ENCODE results near the gene DACT1. TPM values are rescaled to one million over a fixed set of nuclear protein-coding genes. Genes with fewer than 3 reads are reported as not detected.

DACT1 gene
- total RNA-seq, 1 experiment from 2014 or later: not detected

GRCh38 chr14:58677996-58678395 is 40.2 kb downstream of the DACT1 start:
- CTCF ChIA-PET: no interaction called here
- H3K36me3 Mint-ChIP-seq (ENCODE audit: insufficient read depth, unreplicated experiment): no peaks in the 10 kb centered on the region
- no peaks in the 10 kb centered on the region for H3K4me1 Mint-ChIP-seq (ENCODE audit: low read depth, unreplicated experiment)
- intact Hi-C loops (cut with micrococcal nuclease; ENCODE audit: unreplicated experiment): no loop called here
- peaks cover 48% of the 10 kb centered on the region for H3K27me3 Mint-ChIP-seq (ENCODE audit: unreplicated experiment)
- no peak for DNase-seq
- H3K27ac Mint-ChIP-seq (ENCODE audit: unreplicated experiment): no peak overlapping the region
- no TSS peak for BruUV-seq (replicated peaks)
- no peaks in the 10 kb centered on the region for H3K9me3 Mint-ChIP-seq (ENCODE audit: low read depth, unreplicated experiment)
- TF ChIP-seq CTCF (IDR thresholded peaks at IDR 0.05; ENCODE audit: unreplicated experiment): no peak
- H3K4me3 Mint-ChIP-seq (ENCODE audit: low read depth, unreplicated experiment): no peak overlapping the region

- peaks cover 48% of the 10 kb centered on the region for H3K27me3 Mint-ChIP-seq (ENCODE audit: unreplicated experiment)
- no TSS peak for BruUV-seq (replicated peaks)
- H3K36me3 Mint-ChIP-seq (ENCODE audit: insufficient read depth, unreplicated experiment): no peaks in the 10 kb centered on the region
- H3K27ac Mint-ChIP-seq (ENCODE audit: unreplicated experiment): no peak overlapping the region
- intact Hi-C loops (cut with micrococcal nuclease; ENCODE audit: unreplicated experiment): no loop called here
- CTCF ChIA-PET: no interaction called here
- no peaks in the 10 kb centered on the region for H3K9me3 Mint-ChIP-seq (ENCODE audit: low read depth, unreplicated experiment)
- no peaks in the 10 kb centered on the region for H3K4me1 Mint-ChIP-seq (ENCODE audit: low read depth, unreplicated experiment)
- no peak overlapping the region for H3K4me3 Mint-ChIP-seq (ENCODE audit: low read depth, unreplicated experiment)
- DNase-seq: no peak
- TF ChIP-seq CTCF (IDR thresholded peaks at IDR 0.05; ENCODE audit: unreplicated experiment): no peak
Observed at GRCh38 chr14:58680698-58681097, 42.9 kb downstream of the DACT1 start.

DNA sequence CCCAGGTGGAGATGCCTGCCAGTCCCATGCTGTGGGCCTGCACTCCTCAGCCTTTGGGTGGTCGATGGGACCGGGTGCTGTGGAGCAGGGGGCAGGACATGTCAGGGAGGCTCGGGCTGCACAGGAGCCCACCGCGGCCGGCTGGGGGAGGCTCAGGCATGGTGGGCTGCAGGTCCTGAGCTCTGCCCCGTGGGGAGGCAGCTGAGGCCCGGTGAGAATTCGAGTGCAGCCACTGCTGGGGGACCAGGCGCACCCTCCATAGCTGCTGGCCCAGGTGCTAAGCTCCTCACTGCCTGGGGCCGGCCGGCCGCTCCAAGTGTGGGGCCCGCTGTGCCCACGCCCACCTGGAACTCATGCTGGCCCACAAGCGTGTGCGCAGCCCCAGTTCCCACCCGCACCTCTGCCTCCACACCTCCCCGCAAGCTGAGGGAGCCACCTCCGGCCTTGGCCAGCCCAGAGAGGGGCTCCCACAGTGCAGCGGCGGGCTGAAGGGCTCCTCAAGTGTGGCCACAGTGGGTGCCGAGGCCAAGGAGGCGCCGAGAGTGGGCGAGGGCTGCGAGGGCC is 49.6 kb downstream of the DACT1 start:
- no peak for TF ChIP-seq CTCF (IDR thresholded peaks at IDR 0.05; ENCODE audit: unreplicated experiment)
- CTCF ChIA-PET: no interaction called here
- BruUV-seq (replicated peaks): no TSS peak
- Mint-ChIP-seq H3K4me1 (ENCODE audit: low read depth, unreplicated experiment) (peaks cover 11% of the 10 kb centered on the region), H3K9me3 (ENCODE audit: low read depth, unreplicated experiment) (peaks cover 5% of the 10 kb centered on the region), H3K27ac (ENCODE audit: unreplicated experiment) (no peak overlapping the region), H3K36me3 (ENCODE audit: insufficient read depth, unreplicated experiment) (no peaks in the 10 kb centered on the region), H3K27me3 (ENCODE audit: unreplicated experiment) (peaks cover 7% of the 10 kb centered on the region), H3K4me3 (ENCODE audit: low read depth, unreplicated experiment) (no peak overlapping the region)
- no peak for DNase-seq
- intact Hi-C loops (cut with micrococcal nuclease; ENCODE audit: unreplicated experiment): no loop called here

DNA sequence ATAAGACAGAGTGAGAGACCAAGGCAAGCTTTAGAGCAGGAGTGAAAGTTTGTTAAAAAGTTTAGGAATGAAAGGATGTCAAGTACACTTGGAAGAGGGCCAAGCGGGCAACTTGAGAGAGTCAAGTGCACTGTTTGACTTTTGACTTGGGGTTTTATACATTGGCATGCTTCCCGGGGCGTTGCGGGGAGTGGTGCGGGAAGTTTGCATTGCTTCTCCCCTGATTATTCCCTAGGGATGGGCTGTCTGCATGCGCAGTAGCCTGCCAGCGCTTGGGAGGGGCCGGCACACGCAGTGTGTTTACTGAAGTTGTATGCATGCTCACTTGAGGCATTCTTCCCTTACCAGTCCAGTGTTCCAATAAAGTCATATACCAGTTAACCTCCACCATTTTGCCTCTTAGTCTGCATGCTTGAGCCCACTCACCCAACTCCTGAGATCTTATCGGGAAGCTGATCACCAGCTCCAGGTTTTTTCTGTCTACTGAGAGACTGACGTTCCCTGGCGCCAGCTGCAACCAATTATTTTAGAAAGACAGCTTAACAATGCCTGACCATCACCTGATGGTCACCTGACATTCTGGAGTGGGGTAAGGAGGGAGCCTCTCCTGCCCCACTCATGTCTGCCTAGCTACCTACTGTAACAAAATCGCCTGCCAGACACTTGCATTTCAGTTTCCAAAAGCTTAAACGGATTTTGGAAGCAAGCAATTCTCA is 53.2 kb downstream of the DACT1 start:
- BruUV-seq (replicated peaks): no TSS peak
- CTCF ChIA-PET: interaction anchor here (0.6 kb wide), 1 partner anchor 17 kb away, joined by 5 read pairs; no protein-coding TSS in a partner anchor

More for the DNA sequence above, 53.2 kb downstream of the DACT1 start:
- Mint-ChIP-seq H3K36me3 (ENCODE audit: insufficient read depth, unreplicated experiment) (no peaks in the 10 kb centered on the region), H3K4me3 (ENCODE audit: low read depth, unreplicated experiment) (no peak overlapping the region), H3K9me3 (ENCODE audit: low read depth, unreplicated experiment) (peaks cover 5% of the 10 kb centered on the region), H3K27me3 (ENCODE audit: unreplicated experiment) (peaks cover 17% of the 10 kb centered on the region), H3K27ac (ENCODE audit: unreplicated experiment) (no peak overlapping the region), H3K4me1 (ENCODE audit: low read depth, unreplicated experiment) (peaks cover 11% of the 10 kb centered on the region)
- DNase-seq: no peak
- intact Hi-C loops (cut with micrococcal nuclease; ENCODE audit: unreplicated experiment): no loop called here
- no peak for TF ChIP-seq CTCF (IDR thresholded peaks at IDR 0.05; ENCODE audit: unreplicated experiment)
